RWPE1 (cell line): ENCODE measurements around the gene MOCOS.

Experiments
- CTCF ChIA-PET: fragments of 350-600 bp; sonication (Branson Sonifier 250); formaldehyde crosslinking; extraction: SDS; loops from one replicate; lab custom pipeline; 2021; lab: Yijun Ruan, JAX
- POLR2A ChIA-PET: fragments of 400-600 bp; formaldehyde crosslinking; extraction: SDS; loops from one replicate; lab custom pipeline; 2020; ENCODE audit warnings: antibody characterized with exemption; ENCODE audit not compliant: low non-redundant PET; lab: Yijun Ruan, JAX
- DNase-seq: peaks from one replicate; pipeline ENCODE4 v3.0.0; 2012; ENCODE audit warnings: low spot score
- H3K27ac ChIP-seq: fragments of 450-650 bp; 2 replicates; pipeline ENCODE4 v1.5.1; 2017
- CTCF ChIP-seq: fragments of 450-650 bp; conservative IDR thresholded peaks from 2 replicates; pipeline ENCODE4 v1.5.1; 2017; ENCODE audit warnings: low read depth, mild to moderate bottlenecking

Gene MOCOS

DNA sequence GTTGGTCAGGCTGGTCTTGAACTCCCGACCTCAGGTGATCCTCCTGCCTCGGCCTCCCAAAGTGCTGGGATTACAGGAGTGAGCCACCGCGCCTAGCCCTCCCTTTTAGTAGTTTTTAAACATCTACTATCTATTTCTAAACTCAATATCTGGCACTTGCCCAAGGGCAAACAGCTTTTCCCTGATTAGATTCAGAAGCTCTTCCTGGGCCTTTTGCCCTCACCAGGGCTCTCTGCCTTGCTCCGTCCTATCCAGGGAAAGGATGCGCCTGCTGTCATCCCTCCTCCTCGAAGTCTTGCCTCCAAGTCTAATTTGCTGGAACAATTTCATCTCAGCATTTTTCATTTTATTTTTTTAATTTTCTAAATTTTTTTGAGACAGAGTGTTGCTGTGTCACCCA lies 68.8 kb downstream of the MOCOS start:
- ChIA-PET POLR2A (no interaction called here), CTCF (no interaction called here)
- H3K27ac ChIP-seq = no peak overlapping the region
- DNase-seq = no peak
- no peak for TF ChIP-seq CTCF

DNA sequence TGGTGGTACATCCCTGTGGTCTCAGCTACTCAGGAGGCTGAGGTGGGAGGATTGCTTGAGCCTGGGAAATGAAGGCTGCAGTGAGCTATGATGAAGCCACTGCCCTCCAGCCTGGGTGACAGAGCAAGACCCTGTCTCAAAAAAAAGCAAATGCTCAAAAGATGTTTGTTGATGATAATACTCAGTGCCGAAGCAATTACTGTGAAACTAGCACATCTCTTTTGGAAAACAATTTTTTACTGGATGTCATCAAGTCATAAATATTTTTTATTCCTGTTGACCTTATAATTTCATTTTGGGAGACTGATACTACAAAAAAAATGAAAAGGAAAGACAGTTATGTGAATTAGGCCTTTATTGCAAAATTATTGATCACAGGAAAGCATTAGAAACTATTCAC lies 75.7 kb downstream of the MOCOS start:
- DNase-seq = no peak

DNA sequence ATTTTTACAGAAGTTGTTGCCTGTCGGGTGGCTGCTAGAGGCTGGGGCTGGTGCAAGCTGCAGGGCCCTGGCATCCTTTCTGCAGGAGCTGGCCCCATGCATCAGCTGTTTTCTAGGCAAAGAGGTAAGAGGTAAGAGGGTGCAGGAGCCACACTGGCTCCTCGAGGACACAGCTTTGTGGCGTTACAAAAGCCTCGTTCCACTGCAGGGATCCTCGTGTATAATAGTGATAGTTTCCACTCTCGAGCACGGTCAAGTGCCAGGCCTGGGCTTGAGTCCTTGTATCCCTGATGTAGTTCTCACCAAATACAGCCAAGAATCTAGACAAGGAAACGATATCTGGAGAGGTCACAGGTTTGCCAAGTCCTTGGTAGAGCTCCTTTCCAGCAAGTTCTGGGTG lies 77.0 kb downstream of the MOCOS start:
- H3K27ac ChIP-seq = no peak overlapping the region
- CTCF ChIA-PET = interaction anchor here (0.5 to 0.7 kb wide), 2 partner anchors 158 to 199 kb away, joined by 3 to 6 read pairs; no protein-coding TSS in a partner anchor
- POLR2A ChIA-PET = no interaction called here
- no peak for TF ChIP-seq CTCF
- DNase-seq = no peak

More for the DNA sequence above, 75.7 kb downstream of the MOCOS start:
- POLR2A ChIA-PET = no interaction called here
- H3K27ac ChIP-seq = no peak overlapping the region
- CTCF ChIA-PET = interaction anchor here (0.5 kb wide), 1 partner anchor 508 kb away, joined by 3 read pairs; no protein-coding TSS in a partner anchor
- no peak for TF ChIP-seq CTCF

DNA sequence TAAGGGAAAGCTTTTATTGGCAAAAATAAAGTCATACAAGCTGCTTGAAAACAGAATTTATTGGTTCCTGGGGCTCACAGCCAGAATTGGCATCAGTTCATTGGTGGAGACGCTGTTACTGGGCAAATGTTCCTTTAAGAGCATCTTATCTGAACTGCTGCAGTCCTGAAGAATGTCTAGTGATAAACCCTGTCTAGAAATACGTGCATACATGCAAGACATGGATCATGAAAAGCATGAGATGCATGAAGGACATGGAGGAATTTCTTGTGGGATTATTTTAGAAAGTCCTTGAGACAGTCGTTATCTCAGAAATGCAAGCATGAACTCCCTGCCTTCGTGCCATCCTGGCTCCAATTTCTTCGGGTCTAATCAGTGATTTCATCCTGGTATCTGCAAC lies 77.7 kb downstream of the MOCOS start:
- no peak for TF ChIP-seq CTCF
- POLR2A ChIA-PET = no interaction called here
- DNase-seq = no peak
- no peak overlapping the region for H3K27ac ChIP-seq
- CTCF ChIA-PET = no interaction called here

GRCh38 chr18:36269157-36269556 lies 81.9 kb downstream of the MOCOS start:
- ChIA-PET CTCF (no interaction called here), POLR2A (no interaction called here)
- DNase-seq = no peak
- TF ChIP-seq CTCF = no peak
- H3K27ac ChIP-seq = no peak overlapping the region

GRCh38 chr18:36271153-36271552 lies 83.9 kb downstream of the MOCOS start:
- no peak overlapping the region for H3K27ac ChIP-seq
- no peak for DNase-seq
- ChIA-PET CTCF (no interaction called here), POLR2A (no interaction called here)
- no peak for TF ChIP-seq CTCF
